Mucosa of stomach (tissue), 1 donor: ENCODE results near the gene SLC22A8.
"Not testable (repeated sequence)": the region's sequence is repeated elsewhere in the genome, so short reads cannot be mapped to it uniquely, and the experiment has no call there.

ENCODE experiments used
- H3K27me3 ChIP-seq: one replicate; pipeline ENCODE4 v1.7.0; 2013; ENCODE audit warnings: mild to moderate bottlenecking, low read length; ENCODE audit not compliant: control insufficient read depth, insufficient read depth
- H3K36me3 ChIP-seq: one replicate; pipeline ENCODE4 v1.7.0; 2013; ENCODE audit warnings: low read length; ENCODE audit not compliant: control insufficient read depth, insufficient read depth
- H3K4me1 ChIP-seq: one replicate; pipeline ENCODE4 v1.7.0; 2013; ENCODE audit warnings: mild to moderate bottlenecking, low read length; ENCODE audit not compliant: control insufficient read depth, insufficient read depth
- H3K4me3 ChIP-seq: one replicate; pipeline ENCODE4 v1.7.0; 2013; ENCODE audit warnings: low read length
- H3K9ac ChIP-seq: one replicate; pipeline ENCODE4 v1.7.0; 2013; ENCODE audit warnings: mild to moderate bottlenecking, low read length, moderate library complexity
- H3K9me3 ChIP-seq: one replicate; pipeline ENCODE4 v1.7.0; 2013; ENCODE audit warnings: mild to moderate bottlenecking, low read length, moderate library complexity; ENCODE audit not compliant: control insufficient read depth
- donor health status: Pancreatic carcinoma.

The SLC22A8 gene, protein sequence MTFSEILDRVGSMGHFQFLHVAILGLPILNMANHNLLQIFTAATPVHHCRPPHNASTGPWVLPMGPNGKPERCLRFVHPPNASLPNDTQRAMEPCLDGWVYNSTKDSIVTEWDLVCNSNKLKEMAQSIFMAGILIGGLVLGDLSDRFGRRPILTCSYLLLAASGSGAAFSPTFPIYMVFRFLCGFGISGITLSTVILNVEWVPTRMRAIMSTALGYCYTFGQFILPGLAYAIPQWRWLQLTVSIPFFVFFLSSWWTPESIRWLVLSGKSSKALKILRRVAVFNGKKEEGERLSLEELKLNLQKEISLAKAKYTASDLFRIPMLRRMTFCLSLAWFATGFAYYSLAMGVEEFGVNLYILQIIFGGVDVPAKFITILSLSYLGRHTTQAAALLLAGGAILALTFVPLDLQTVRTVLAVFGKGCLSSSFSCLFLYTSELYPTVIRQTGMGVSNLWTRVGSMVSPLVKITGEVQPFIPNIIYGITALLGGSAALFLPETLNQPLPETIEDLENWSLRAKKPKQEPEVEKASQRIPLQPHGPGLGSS

DNA sequence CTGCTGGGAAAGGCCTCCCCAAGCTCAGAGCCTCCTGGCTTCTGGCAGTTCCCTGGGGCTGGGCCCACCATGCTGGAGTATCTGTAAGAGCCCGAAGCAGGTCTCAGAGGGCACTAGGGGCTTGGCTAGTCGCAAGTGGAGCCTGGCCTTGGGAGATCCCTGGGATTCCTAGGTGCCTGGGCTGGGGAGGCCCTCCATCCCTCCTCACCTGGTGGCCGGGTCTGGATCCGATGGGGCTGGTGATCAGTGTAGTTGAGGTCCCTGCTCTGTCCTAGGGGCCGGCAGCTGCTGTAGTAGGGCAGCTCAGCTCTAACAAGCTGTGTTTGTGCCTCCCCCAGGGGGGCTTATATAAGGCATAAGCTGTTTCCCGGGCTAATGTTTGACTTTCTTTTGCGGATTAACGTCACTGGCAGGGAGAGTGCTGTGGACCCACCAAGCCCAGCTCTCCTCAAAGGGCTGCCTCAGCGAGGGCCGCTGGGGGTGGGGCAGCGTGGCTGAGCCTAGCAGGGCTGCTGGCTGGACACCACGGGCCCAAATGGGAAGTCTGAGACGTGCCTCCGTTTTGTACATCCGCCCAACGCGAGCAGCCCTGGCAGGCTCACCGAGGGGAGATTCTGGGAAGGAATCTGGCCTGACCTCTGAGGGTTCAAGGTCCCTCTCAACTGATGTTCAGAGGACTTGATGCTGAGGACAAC lies at the start of gene SLC22A8:
Gene SLC22A8 (minus strand): TSS at position 321 of the 695 bp plus-strand sequence. CDS start 883 bp downstream, outside the sequence.
- H3K4me1 ChIP-seq: no peaks in the 10 kb centered on the region
- H3K27me3 ChIP-seq: peaks cover 9% of the 10 kb centered on the region
- no peak within 1 kb of the TSS for H3K4me3 ChIP-seq
- H3K36me3 ChIP-seq: no peaks in the 10 kb centered on the region
- no peaks in the 10 kb centered on the region for H3K9me3 ChIP-seq
- no peak within 1 kb of the TSS for H3K9ac ChIP-seq

DNA sequence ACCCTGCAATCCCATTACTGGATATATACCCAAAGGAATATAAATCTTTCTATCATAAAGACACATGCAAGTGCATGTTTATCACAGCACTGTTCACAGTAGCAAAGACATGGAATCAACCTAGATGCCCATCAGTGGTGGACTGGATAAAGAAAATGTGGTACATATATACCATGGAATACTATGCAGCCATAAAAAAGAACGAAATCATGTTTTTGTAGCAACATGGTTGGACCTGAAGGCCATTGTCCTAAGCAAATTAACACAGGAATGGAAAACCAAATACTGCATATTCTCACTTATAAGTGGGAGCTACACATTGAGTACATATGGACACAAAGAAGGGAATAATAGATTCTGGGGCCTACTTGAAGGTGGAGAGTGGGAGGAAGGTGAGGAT lies 30.6 kb upstream of the SLC22A8 start:
- H3K9ac ChIP-seq, H3K36me3 ChIP-seq, H3K9me3 ChIP-seq, H3K27me3 ChIP-seq, H3K4me1 ChIP-seq, H3K4me3 ChIP-seq: not testable (repeated sequence)

DNA sequence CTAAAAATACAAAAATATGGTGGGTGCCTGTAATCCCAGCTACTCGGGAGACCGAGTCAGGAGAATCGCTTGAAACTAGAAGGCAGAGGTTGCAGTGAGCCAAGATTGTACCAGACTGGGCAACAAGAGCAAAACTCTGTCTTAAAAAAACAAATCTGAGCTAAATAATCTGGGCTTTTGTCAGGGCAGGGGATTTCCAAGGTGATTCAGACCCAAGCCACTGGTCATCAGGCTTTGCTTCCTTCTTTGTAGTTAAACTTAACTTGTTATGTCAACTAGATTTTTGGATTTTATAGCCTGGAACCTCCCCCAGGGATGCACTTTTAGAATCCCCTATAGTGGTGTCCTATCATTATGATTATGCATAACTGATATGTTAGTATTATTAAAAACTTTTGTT lies 27.0 kb upstream of the SLC22A8 start:
- Histone ChIP-seq H3K4me1 (no peaks in the 10 kb centered on the region), H3K9ac (no peak overlapping the region), H3K36me3 (no peaks in the 10 kb centered on the region), H3K9me3 (no peaks in the 10 kb centered on the region), H3K4me3 (no peak overlapping the region), H3K27me3 (no peaks in the 10 kb centered on the region)

DNA sequence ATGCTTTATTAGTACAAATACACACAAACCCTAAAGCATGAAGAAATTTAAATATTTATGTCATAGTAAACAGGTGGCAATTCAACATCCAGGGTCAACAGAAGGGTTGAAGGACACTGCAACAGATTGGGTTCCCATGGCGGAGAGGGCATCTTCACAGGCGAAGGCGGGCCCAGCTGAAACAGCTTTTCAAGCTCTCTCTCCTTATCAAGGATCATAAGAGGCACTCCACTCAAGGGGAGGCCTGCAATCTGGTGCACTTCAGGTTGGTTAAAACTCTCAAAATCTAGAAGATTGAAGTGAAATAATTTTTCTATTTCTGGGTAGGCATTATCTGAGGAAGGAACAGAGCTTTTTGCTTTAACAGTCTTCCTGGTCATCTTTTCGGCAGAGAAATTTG lies 16.8 kb upstream of the SLC22A8 start:
- Histone ChIP-seq H3K27me3 (no peaks in the 10 kb centered on the region), H3K9ac (no peak overlapping the region), H3K9me3 (no peaks in the 10 kb centered on the region), H3K4me1 (no peaks in the 10 kb centered on the region), H3K36me3 (no peaks in the 10 kb centered on the region), H3K4me3 (no peak overlapping the region)

DNA sequence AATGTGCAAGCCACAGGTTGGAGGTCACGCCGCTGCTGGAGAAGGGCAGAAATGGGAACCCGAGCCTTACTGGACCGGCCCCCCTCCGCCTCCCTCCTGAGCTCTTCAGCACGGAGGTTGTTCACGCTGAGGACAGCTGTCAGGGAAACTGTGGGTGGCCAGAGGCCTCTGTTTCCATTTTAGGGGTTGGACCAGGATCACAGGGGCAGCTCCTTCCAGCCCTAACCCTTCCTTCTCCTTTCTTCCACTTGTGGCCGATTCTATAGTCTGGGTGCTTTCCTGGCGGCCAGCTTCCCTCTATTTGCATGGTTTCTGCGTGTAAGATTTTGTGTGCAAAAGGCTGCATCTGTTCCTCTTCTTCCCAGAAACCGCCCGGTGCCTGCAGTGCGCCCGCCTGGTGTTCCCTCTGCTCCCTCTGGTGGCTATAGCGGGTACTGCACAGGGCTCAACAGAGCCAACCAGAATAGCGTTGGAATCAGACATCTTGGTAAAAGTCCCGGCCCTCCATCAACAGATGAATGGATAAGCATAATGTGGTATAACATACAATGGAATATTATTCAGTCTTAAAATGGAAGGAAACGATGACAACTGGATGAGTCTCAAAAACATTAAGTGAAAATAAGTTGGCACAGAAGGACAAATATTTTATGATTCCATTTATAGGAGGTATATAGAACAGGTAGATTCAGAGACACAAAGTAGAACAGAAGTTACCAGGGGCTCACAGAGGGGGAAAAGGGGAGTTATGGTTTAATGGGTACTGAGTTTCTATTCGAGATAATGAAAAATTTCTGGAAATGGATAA lies 8.4 kb upstream of the SLC22A8 start:
- Histone ChIP-seq H3K9ac (no peak overlapping the region), H3K4me3 (no peak overlapping the region), H3K36me3 (no peaks in the 10 kb centered on the region), H3K27me3 (no peaks in the 10 kb centered on the region), H3K9me3 (no peaks in the 10 kb centered on the region), H3K4me1 (peaks cover 7% of the 10 kb centered on the region)

DNA sequence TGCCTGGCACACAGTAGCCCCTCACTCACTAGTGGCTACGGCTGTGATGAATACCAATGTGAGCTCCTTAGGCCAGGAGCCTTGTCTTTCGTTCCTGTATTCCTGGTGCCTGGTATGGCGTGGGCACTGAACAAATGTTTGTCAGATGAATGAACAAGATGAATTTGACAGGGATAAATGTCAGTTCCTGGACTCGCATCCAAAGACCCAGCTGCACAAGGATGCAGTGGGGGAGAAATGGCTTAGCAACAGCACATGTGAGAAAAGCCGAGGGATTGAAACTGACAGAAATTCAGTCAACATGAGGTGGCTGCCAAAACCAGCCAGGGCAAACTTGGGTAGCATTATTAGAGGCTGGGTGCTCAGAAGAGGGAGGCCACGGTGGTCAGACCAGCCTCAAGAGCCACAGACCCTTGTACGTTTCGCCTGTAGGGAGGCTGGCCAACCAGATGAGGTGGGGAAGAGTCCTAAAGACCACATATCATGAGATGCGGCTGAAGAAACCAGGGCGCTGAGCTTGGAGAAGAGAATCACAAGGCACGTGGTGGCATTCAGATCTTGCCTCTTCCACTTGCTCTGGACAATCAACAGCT lies 7.7 kb upstream of the SLC22A8 start:
- Histone ChIP-seq H3K36me3 (no peaks in the 10 kb centered on the region), H3K9me3 (no peaks in the 10 kb centered on the region), H3K9ac (no peak overlapping the region), H3K4me3 (no peak overlapping the region), H3K27me3 (no peaks in the 10 kb centered on the region), H3K4me1 (peaks cover 7% of the 10 kb centered on the region)

DNA sequence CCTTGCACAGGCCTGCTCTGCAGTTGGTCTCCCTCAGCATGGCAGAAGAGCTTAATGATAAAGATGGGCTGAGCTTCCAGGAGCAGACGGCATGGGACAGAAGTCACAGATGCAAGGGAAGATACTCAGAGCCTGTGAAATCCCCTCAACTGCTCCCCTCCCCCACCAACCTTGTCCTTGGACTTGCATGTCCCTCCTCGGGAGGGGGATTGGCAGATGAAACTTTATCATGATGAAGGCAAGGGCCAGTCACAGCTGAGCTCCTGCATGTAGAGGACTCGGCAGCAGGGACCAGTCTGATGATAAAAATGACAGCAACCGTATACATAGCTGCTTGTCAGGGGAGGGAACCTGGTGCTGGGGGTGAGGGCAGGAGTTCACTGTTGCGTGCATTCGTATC lies 6.8 kb upstream of the SLC22A8 start:
- H3K36me3 ChIP-seq: no peaks in the 10 kb centered on the region
- H3K9ac ChIP-seq: no peak overlapping the region
- H3K27me3 ChIP-seq: peaks cover 3% of the 10 kb centered on the region

DNA sequence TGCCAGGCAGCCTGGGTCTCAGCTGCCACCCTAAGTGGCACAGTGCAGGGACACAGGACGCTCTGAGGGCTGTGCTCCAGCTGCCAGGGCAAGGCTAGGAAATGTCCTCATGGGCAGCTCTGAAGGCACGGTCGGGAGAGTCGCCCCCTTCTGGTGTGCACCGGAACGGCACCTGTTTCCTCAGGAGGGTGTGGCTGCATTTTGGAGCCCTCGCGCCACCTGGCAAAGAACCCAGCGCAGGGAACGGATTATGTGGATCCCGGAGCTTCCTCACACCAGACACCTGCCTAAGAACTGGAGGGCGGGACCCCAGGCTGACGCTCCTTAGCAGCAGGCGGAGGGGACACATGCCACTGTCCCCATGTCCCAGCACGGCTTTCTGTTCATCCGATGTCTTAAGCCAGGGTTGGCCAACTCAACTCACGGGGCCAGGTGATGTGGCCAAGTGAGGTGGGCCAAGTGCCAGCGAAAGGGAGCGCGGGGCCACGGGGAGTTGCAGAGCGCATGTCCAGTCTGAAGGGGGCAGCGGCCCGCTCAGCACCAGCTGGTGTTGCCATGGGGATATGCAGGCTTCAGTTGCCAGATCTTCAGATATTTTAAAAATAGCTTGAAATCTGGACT lies 5.1 kb upstream of the SLC22A8 start:
- Histone ChIP-seq H3K4me1 (peaks cover 7% of the 10 kb centered on the region), H3K27me3 (peaks cover 9% of the 10 kb centered on the region), H3K9ac (no peak overlapping the region), H3K4me3 (no peak overlapping the region), H3K36me3 (no peaks in the 10 kb centered on the region), H3K9me3 (no peaks in the 10 kb centered on the region)

More for the DNA sequence above, 6.8 kb upstream of the SLC22A8 start:
- no peak overlapping the region for H3K4me3 ChIP-seq
- peaks cover 7% of the 10 kb centered on the region for H3K4me1 ChIP-seq
- no peaks in the 10 kb centered on the region for H3K9me3 ChIP-seq

DNA sequence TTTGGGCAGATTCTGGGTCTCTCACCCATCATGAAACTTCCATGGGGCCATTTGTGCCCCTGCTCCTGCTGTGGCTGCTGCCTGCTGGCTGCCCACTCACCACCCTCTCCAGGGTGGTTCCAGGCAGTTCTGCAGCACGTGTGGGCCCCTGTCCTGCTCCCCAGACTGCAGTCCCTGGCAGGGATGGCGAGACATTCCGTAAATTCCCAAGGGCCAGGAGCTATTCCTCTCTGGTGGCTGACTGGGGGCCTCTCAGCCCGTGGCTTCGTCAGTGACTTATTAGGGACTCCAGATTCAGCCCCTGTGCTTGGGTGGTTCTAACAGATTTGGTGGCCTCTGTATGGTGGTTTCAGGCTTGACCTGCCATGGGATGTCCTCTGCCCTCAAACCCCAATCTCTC lies 3.9 kb upstream of the SLC22A8 start:
- Histone ChIP-seq H3K27me3 (peaks cover 9% of the 10 kb centered on the region), H3K4me1 (peaks cover 7% of the 10 kb centered on the region), H3K36me3 (no peaks in the 10 kb centered on the region), H3K9me3 (no peaks in the 10 kb centered on the region), H3K4me3 (no peak overlapping the region), H3K9ac (no peak overlapping the region)

DNA sequence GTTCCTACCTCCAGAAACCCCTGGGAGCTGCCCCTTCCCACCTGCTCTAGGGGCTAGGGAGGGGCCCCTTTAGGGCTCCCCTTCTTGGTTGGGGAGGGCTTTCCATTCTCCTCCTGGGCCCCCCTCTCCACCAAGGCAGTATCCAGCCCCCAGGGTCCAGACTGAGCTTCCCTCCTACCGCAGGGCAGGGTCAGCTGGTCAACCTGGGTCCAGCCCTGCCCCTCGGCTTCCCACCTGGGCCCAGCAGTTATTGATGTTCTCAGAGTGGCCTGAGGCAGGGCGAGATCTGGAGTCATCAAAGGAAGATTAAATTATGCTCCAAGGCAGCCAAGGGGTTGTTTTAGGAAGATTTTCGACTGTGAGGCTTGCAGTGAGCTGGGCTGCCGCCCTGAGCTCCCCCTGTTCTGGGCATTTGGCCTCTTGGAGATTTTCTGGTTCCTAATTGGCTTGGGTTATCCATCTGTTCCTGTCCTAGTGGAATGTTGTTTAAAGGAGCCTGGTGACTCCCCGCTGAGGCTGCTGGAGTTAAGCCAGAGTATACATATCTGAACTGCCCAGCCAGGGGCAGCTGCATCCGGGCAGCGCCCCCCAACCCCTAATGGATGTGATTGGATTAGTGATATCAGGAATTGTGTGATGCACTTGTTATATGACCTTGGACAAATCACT lies 1.8 kb upstream of the SLC22A8 start:
- H3K4me1 ChIP-seq: no peaks in the 10 kb centered on the region
- H3K36me3 ChIP-seq: no peaks in the 10 kb centered on the region
- H3K9me3 ChIP-seq: no peaks in the 10 kb centered on the region
- no peak overlapping the region for H3K4me3 ChIP-seq
- no peak overlapping the region for H3K9ac ChIP-seq
- peaks cover 9% of the 10 kb centered on the region for H3K27me3 ChIP-seq
